ENCODE measurements around the gene MICALL2.

- TF ChIP-seq EP300 (IDR thresholded peaks at IDR 0.05; ENCODE audit: low read depth) (no peak), POLR2A (IDR thresholded peaks at IDR 0.05) (no peak), POLR2AphosphoS5 (IDR thresholded peaks at IDR 0.05) (no peak)
- TF ChIP-seq, protein P1, sequence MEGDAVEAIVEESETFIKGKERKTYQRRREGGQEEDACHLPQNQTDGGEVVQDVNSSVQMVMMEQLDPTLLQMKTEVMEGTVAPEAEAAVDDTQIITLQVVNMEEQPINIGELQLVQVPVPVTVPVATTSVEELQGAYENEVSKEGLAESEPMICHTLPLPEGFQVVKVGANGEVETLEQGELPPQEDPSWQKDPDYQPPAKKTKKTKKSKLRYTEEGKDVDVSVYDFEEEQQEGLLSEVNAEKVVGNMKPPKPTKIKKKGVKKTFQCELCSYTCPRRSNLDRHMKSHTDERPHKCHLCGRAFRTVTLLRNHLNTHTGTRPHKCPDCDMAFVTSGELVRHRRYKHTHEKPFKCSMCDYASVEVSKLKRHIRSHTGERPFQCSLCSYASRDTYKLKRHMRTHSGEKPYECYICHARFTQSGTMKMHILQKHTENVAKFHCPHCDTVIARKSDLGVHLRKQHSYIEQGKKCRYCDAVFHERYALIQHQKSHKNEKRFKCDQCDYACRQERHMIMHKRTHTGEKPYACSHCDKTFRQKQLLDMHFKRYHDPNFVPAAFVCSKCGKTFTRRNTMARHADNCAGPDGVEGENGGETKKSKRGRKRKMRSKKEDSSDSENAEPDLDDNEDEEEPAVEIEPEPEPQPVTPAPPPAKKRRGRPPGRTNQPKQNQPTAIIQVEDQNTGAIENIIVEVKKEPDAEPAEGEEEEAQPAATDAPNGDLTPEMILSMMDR (IDR thresholded peaks at IDR 0.05), result no peak
Measured at GRCh38 chr7:1496531-1497292, 37.4 kb upstream of the MICALL2 start.
